Motor neuron (in vitro differentiated cells): Measurements from ENCODE around the gene PLEKHH2. TPM values are rescaled to one million over a fixed set of nuclear protein-coding genes. Genes with fewer than 3 reads are reported as not detected.

ENCODE experiments used
- ATAC-seq, 8 experiments: fragments of 200-7000 bp; cut with Tn5 transposase; replicated peaks in 6 of 8; 2 replicates each; pipeline ENCODE4 v1.8.0; 2021; ENCODE audit warnings: mild to moderate bottlenecking in 8 of 8, moderate library complexity in 8 of 8
- H3K27ac ChIP-seq, 2 donors: fragments of 250-450 bp; sonication (Bioruptor Pico); 2 replicates each; pipeline ENCODE4 v1.9.0; 2021; ENCODE audit warnings: antibody characterized with exemption in 2 of 2, mild to moderate bottlenecking in 2 of 2, moderate library complexity in 1 of 2
- H3K4me1 ChIP-seq, 2 donors: fragments of 250-450 bp; sonication (Bioruptor Pico); replicated peaks in 1 of 2; 2 replicates each; pipeline ENCODE4 v1.6.1; 2021; ENCODE audit warnings: antibody characterized with exemption in 2 of 2, mild to moderate bottlenecking in 2 of 2, moderate library complexity in 1 of 2
- H3K4me3 ChIP-seq, 5 donors: fragments of 250-450 bp; sonication (Bioruptor Pico); 2 replicates each; pipeline ENCODE4 v1.9.0; 2021; ENCODE audit warnings: antibody characterized with exemption in 5 of 5, mild to moderate bottlenecking in 5 of 5, moderate library complexity in 4 of 5
- WGBS, 10 experiments: fragments of 450-650 bp; shearing (Covaris generic); methylation state at CpG; one replicate each; pipeline ENCODE4 v1.0.0; 2022; 5-methylcytosine and 5-hydroxymethylcytosine counted together
- in situ Hi-C, 9 experiments: fragments of 400-800 bp; cut with MboI; loops; one replicate each; pipeline ENCODE4 v1.15.0; 2021; ENCODE audit warnings: low sequenced_read_pairs in 9 of 9, low pct_unique_long_range_greater_than_20kb in 2 of 9; ENCODE audit not compliant: unreplicated experiment in 9 of 9
- total RNA-seq, 8 experiments: library from RNA; unstranded; fragments of 300-600 nt; gene quantifications; 2 replicates each; pipeline versions ENCODE4 v1.2.3 to v1.2.4, GENCODE V29; 2022

PLEKHH2 gene
- total RNA-seq, 8 experiments from 2014 or later = 1.0 to 57.4 (median 2.8) TPM

GRCh38 chr2:43758739-43759138 is 121.7 kb downstream of the PLEKHH2 start:
- ATAC-seq = peak in 6 of 8 experiments; percentile 18 to 75 (median 51)
- Histone ChIP-seq H3K4me1 (peaks cover 0 to 9% of the 10 kb centered on the region in 2 donors), H3K4me3 (no peak overlapping the region), H3K27ac (no peak overlapping the region)
- in situ Hi-C loops = loop anchor here in 1 of 9 experiments (25.0 kb wide), 1 partner anchor 121 kb away; the partner anchor contains the start of gene PLEKHH2
- WGBS, 10 experiments = 6 to 100% (median 39%) methylated on average over 1 to 3 of the region's 3 CpGs

GRCh38 chr2:43759195-43759594 is 122.1 kb downstream of the PLEKHH2 start:
- H3K4me3 ChIP-seq = no peak overlapping the region
- ATAC-seq = peak; percentile 40 to 94 (median 82)
- peaks cover 0 to 9% of the 10 kb centered on the region in 2 donors for H3K4me1 ChIP-seq
- in situ Hi-C loops = loop anchor here in 1 of 9 experiments (25.0 kb wide), 1 partner anchor 122 kb away; the partner anchor contains the start of gene PLEKHH2
- H3K27ac ChIP-seq = no peak overlapping the region

GRCh38 chr2:43762286-43762685 is 125.2 kb downstream of the PLEKHH2 start:
- no peak overlapping the region for H3K27ac ChIP-seq
- in situ Hi-C loops = loop anchor here in 1 of 9 experiments (25.0 kb wide), 1 partner anchor 125 kb away; the partner anchor contains the start of gene PLEKHH2
- H3K4me1 ChIP-seq = peaks cover 0 to 9% of the 10 kb centered on the region in 2 donors
- ATAC-seq = no peak
- H3K4me3 ChIP-seq = no peak overlapping the region
- WGBS, 10 experiments = 67 to 100% (median 88%) methylated on average over 2 to 3 of the region's 3 CpGs; no CpG with 5 or more reads in 1 of the 10 experiments

- H3K27ac ChIP-seq = no peak overlapping the region
- WGBS, 10 experiments = 83 to 100% (median 100%) methylated on average over 1 to 2 of the region's 2 CpGs; no CpG with 5 or more reads in 2 of the 10 experiments
- ATAC-seq = no peak
These were observed 126.0 kb downstream of the PLEKHH2 start for GRCh38 chr2:43763091-43763490.

GRCh38 chr2:43764086-43764705 is 127.1 kb downstream of the PLEKHH2 start:
- no peak overlapping the region for H3K27ac ChIP-seq
- H3K4me1 ChIP-seq = peaks cover 0 to 4% of the 10 kb centered on the region in 2 donors
- 0 to 100% (median 20%) methylated on average over 1 of the region's 1 CpG; no CpG with 5 or more reads in 2 of the 10 experiments for WGBS, 10 experiments
- H3K4me3 ChIP-seq = no peak overlapping the region
- in situ Hi-C loops = loop anchor here in 1 of 9 experiments (25.0 kb wide), 1 partner anchor 127 kb away; the partner anchor contains the start of gene PLEKHH2
- ATAC-seq = peak in 3 of 8 experiments; percentile 46 to 59 (median 51)

More at GRCh38 chr2:43763091-43763490, 126.0 kb downstream of the PLEKHH2 start:
- Histone ChIP-seq H3K4me3 (no peak overlapping the region), H3K4me1 (peaks cover 0 to 9% of the 10 kb centered on the region in 2 donors)
- in situ Hi-C loops = loop anchor here in 1 of 9 experiments (25.0 kb wide), 1 partner anchor 126 kb away; the partner anchor contains the start of gene PLEKHH2

GRCh38 chr2:43766006-43766405 is 128.9 kb downstream of the PLEKHH2 start:
- H3K27ac ChIP-seq = no peak overlapping the region
- in situ Hi-C loops = loop anchor here in 1 of 9 experiments (25.0 kb wide), 1 partner anchor 129 kb away; the partner anchor contains the start of gene PLEKHH2
- WGBS, 10 experiments = 43 to 100% (median 89%) methylated on average over 1 to 4 of the region's 4 CpGs; no CpG with 5 or more reads in 1 of the 10 experiments
- H3K4me3 ChIP-seq = no peak overlapping the region
- H3K4me1 ChIP-seq = no peaks in the 10 kb centered on the region
- no peak for ATAC-seq

GRCh38 chr2:43773876-43774613 is 137.0 kb downstream of the PLEKHH2 start, which contains the start of gene DYNC2LI1:
Gene DYNC2LI1 (plus strand): TSS chr2:43774039. CDS start chr2:43774139, 100 bp downstream.
- WGBS, 10 experiments = 0 to 20% (median 1%) methylated on average over 1 to 23 of the region's 31 CpGs
- Histone ChIP-seq H3K4me3 (peak within 1 kb of the TSS; percentile 51 to 87 (median 57)), H3K4me1 (peaks cover 0 to 3% of the 10 kb centered on the region in 2 donors), H3K27ac (peak within 1 kb of the TSS; percentile 43 to 72)
- in situ Hi-C loops = loop anchor here in 1 of 9 experiments (25.0 kb wide), 1 partner anchor 137 kb away; the partner anchor contains the start of gene PLEKHH2
- peak; percentile 99 to 100 (median 100) for ATAC-seq

GRCh38 chr2:43774617-43775016 is 137.6 kb downstream of the PLEKHH2 start:
- peaks cover 0 to 3% of the 10 kb centered on the region in 2 donors for H3K4me1 ChIP-seq
- no peak for ATAC-seq
- peak overlapping the region; percentile 51 to 87 (median 57) for H3K4me3 ChIP-seq
- in situ Hi-C loops = loop anchor here in 1 of 9 experiments (25.0 kb wide), 1 partner anchor 137 kb away; the partner anchor contains the start of gene PLEKHH2
- WGBS, 10 experiments = 4 to 70% (median 42%) methylated on average over 1 to 7 of the region's 7 CpGs
- no peak overlapping the region for H3K27ac ChIP-seq

- Histone ChIP-seq H3K4me1 (peaks cover 0 to 3% of the 10 kb centered on the region in 2 donors), H3K4me3 (no peak overlapping the region), H3K27ac (no peak overlapping the region)
- in situ Hi-C loops = no loop called here
- 50 to 100% (median 86%) methylated on average over 1 of the region's 1 CpG; no CpG with 5 or more reads in 1 of the 10 experiments for WGBS, 10 experiments
- no peak for ATAC-seq
These were observed 139.3 kb downstream of the PLEKHH2 start for GRCh38 chr2:43776324-43776723.

- no peak overlapping the region for H3K4me3 ChIP-seq
- in situ Hi-C loops = no loop called here
- WGBS, 10 experiments = 60 to 100% (median 93%) methylated on average over 1 to 8 of the region's 8 CpGs; no CpG with 5 or more reads in 1 of the 10 experiments
- no peak for ATAC-seq
- H3K4me1 ChIP-seq = peaks cover 0 to 3% of the 10 kb centered on the region in 2 donors
- no peak overlapping the region for H3K27ac ChIP-seq
These were observed 140.4 kb downstream of the PLEKHH2 start for GRCh38 chr2:43777306-43777926.

GRCh38 chr2:43778233-43778632 is 141.2 kb downstream of the PLEKHH2 start:
- H3K4me1 ChIP-seq = peaks cover 0 to 3% of the 10 kb centered on the region in 2 donors
- in situ Hi-C loops = no loop called here
- 0 to 96% (median 88%) methylated on average over 2 to 8 of the region's 8 CpGs; no CpG with 5 or more reads in 1 of the 10 experiments for WGBS, 10 experiments
- H3K27ac ChIP-seq = no peak overlapping the region
- H3K4me3 ChIP-seq = no peak overlapping the region
- ATAC-seq = peak in 1 of 8 experiments; percentile 8

GRCh38 chr2:43787895-43788294 is 150.8 kb downstream of the PLEKHH2 start:
- no peak overlapping the region for H3K4me3 ChIP-seq
- in situ Hi-C loops = no loop called here
- ATAC-seq = no peak
- no peaks in the 10 kb centered on the region for H3K4me1 ChIP-seq
- H3K27ac ChIP-seq = no peak overlapping the region
